HepG2 (cell line): ENCODE measurements around the gene STK11. TPM values are rescaled to one million over a fixed set of nuclear protein-coding genes. Genes with fewer than 3 reads are reported as not detected.

Experiments
- CCDC6 ChIP-seq: sonication (generic); formaldehyde crosslinking; IDR thresholded peaks from 2 replicates; pipeline ENCODE4 v1.8.1; 2022; ENCODE audit warnings: mild to moderate bottlenecking, missing genetic modification reagents, moderate library complexity
- ELF3 ChIP-seq: IDR thresholded peaks from 2 replicates; pipeline ENCODE4 v1.6.1; 2016; ENCODE audit warnings: missing genetic modification reagents, missing compliant biosample characterization
- IRX3 ChIP-seq: sonication (generic); formaldehyde crosslinking; IDR thresholded peaks from 2 replicates; pipeline ENCODE4 v1.8.1; 2023; ENCODE audit warnings: mild to moderate bottlenecking, low read depth, missing genetic modification reagents, borderline replicate concordance
- ISL2 ChIP-seq: sonication (generic); formaldehyde crosslinking; IDR thresholded peaks from 2 replicates; pipeline ENCODE4 v1.5.0; 2020; ENCODE audit warnings: missing genetic modification reagents
- MXI1 ChIP-seq: IDR thresholded peaks from 3 replicates; pipeline ENCODE4 v1.6.1; 2012; ENCODE audit warnings: low read depth, low read length, inconsistent platforms, borderline replicate concordance
- RBM39 ChIP-seq: fragments of 200-400 bp; formaldehyde crosslinking; IDR thresholded peaks from one replicate; pipeline ENCODE4 v1.6.1; 2018; ENCODE audit warnings: antibody characterized with exemption, mild to moderate bottlenecking, low read depth, low read length; ENCODE audit not compliant: poor library complexity, severe bottlenecking
- RFXANK ChIP-seq: IDR thresholded peaks from 2 replicates; pipeline ENCODE4 v1.6.1; 2016
- RXRA ChIP-seq: sonication (generic); formaldehyde crosslinking; IDR thresholded peaks from 2 replicates; pipeline ENCODE4 v1.5.1; 2020; ENCODE audit warnings: missing genetic modification reagents
- SAP130 ChIP-seq: IDR thresholded peaks from 2 replicates; pipeline ENCODE4 v1.6.1; 2016; ENCODE audit warnings: low read depth
- SSRP1 ChIP-seq: IDR thresholded peaks from 2 replicates; pipeline ENCODE4 v1.6.1; 2016; ENCODE audit warnings: control low read depth
- YY1 ChIP-seq: IDR thresholded peaks from 2 replicates; pipeline ENCODE4 v1.6.1; 2011; ENCODE audit warnings: low read length, low read depth, moderate library complexity, mild to moderate bottlenecking; ENCODE audit not compliant: insufficient read depth, insufficient replicate concordance
- ZNF713 ChIP-seq: sonication (generic); formaldehyde crosslinking; IDR thresholded peaks from 2 replicates; pipeline ENCODE4 v1.4.0; 2020; ENCODE audit warnings: mild to moderate bottlenecking, missing genetic modification reagents
- ZNF883 ChIP-seq: sonication (generic); formaldehyde crosslinking; IDR thresholded peaks from 2 replicates; pipeline ENCODE4 v1.5.1; 2020; ENCODE audit warnings: mild to moderate bottlenecking, missing genetic modification reagents; ENCODE audit errors: not compliant biosample characterization
- polyA plus RNA-seq, 8 experiments: library from polyadenylated mRNA; depleted of rRNA in 3 of 8; stranded (reverse) in 7 of 8; unstranded in 1 of 8; fragments of >200 nt; fragmentation: Illumina TruSeq in 4 of 8; extraction: Trizol in 4 of 8; gene quantifications; 2 replicates each; pipeline versions ENCODE4 v1.2.1 to v1.2.3, GENCODE V29; 2011 to 2016; ENCODE audit warnings: low read depth in 4 of 8, missing spikeins in 1 of 8, mixed read lengths in 1 of 8; ENCODE audit not compliant: insufficient read depth in 1 of 8
- total RNA-seq, 5 experiments: library from RNA; depleted of rRNA; stranded (reverse); fragments of >200 nt; fragmentation: Illumina TruSeq; extraction: Trizol; gene quantifications; 2 replicates each; pipeline ENCODE4 v1.2.3, GENCODE V29; 2016; ENCODE audit warnings: low read depth in 1 of 5
- TF ChIP-seq, protein P1 (sequence below): sonication (generic); formaldehyde crosslinking; IDR thresholded peaks from 2 replicates; pipeline ENCODE4 v1.4.0; 2020; ENCODE audit warnings: missing genetic modification reagents
- TF ChIP-seq, protein P2 (sequence below): sonication (generic); formaldehyde crosslinking; IDR thresholded peaks from 2 replicates; pipeline ENCODE4 v1.4.0; 2020; ENCODE audit warnings: mild to moderate bottlenecking, missing genetic modification reagents
- TF ChIP-seq, protein P3 (sequence below): sonication (generic); formaldehyde crosslinking; IDR thresholded peaks from 2 replicates; pipeline ENCODE4 v1.5.1; 2020; ENCODE audit warnings: mild to moderate bottlenecking, missing genetic modification reagents, moderate library complexity
- TF ChIP-seq, protein P4 (sequence below): sonication (generic); formaldehyde crosslinking; IDR thresholded peaks from 2 replicates; pipeline ENCODE4 v1.5.0; 2020; ENCODE audit warnings: mild to moderate bottlenecking, missing genetic modification reagents

Gene STK11
- total and polyA plus RNA-seq, 2 of the 13 experiments (the other 11 are each of a cell fraction or from before 2014, with no cell fraction given) = 27.5 to 43.6 TPM

DNA sequence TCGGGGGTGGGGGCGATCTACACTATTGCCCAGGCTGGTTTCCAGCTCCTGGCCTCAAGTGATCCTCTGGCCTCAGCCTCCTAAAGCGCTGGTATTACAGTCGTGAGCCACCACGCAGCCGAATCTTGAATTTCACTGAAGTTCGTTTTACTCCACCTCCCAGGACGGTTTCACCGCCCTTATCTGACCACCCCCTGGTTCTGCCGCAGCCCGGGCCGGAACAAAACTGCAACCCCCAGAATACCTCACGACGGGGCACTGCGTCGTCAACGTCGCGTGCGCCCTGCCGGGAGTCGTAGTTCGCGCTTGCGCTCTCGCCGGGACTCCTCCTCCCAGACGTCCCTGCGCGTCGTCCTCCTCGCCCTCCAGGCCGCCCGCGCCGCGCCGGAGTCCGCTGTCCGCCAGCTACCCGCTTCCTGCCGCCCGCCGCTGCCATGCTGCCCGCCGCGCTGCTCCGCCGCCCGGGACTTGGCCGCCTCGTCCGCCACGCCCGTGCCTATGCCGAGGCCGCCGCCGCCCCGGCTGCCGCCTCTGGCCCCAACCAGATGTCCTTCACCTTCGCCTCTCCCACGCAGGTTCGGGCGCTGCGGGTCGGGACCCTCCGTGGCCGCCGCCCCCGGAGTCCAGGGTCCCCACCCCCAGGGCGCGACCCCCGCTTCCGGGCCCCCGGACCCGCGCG is 36.0 kb downstream of the STK11 start, which contains the start of gene ATP5F1D (continued):
- TF ChIP-seq, protein P1, sequence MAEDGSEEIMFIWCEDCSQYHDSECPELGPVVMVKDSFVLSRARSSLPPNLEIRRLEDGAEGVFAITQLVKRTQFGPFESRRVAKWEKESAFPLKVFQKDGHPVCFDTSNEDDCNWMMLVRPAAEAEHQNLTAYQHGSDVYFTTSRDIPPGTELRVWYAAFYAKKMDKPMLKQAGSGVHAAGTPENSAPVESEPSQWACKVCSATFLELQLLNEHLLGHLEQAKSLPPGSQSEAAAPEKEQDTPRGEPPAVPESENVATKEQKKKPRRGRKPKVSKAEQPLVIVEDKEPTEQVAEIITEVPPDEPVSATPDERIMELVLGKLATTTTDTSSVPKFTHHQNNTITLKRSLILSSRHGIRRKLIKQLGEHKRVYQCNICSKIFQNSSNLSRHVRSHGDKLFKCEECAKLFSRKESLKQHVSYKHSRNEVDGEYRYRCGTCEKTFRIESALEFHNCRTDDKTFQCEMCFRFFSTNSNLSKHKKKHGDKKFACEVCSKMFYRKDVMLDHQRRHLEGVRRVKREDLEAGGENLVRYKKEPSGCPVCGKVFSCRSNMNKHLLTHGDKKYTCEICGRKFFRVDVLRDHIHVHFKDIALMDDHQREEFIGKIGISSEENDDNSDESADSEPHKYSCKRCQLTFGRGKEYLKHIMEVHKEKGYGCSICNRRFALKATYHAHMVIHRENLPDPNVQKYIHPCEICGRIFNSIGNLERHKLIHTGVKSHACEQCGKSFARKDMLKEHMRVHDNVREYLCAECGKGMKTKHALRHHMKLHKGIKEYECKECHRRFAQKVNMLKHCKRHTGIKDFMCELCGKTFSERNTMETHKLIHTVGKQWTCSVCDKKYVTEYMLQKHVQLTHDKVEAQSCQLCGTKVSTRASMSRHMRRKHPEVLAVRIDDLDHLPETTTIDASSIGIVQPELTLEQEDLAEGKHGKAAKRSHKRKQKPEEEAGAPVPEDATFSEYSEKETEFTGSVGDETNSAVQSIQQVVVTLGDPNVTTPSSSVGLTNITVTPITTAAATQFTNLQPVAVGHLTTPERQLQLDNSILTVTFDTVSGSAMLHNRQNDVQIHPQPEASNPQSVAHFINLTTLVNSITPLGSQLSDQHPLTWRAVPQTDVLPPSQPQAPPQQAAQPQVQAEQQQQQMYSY (CRISPR knock-in tag) = peak; percentile 50; the same call in 1 of the 2 replicates
- no peak for TF ChIP-seq IRX3
- TF ChIP-seq ISL2 (CRISPR knock-in tag) = peak; percentile 41; the same call in 1 of the 2 replicates
- TF ChIP-seq, protein P2, sequence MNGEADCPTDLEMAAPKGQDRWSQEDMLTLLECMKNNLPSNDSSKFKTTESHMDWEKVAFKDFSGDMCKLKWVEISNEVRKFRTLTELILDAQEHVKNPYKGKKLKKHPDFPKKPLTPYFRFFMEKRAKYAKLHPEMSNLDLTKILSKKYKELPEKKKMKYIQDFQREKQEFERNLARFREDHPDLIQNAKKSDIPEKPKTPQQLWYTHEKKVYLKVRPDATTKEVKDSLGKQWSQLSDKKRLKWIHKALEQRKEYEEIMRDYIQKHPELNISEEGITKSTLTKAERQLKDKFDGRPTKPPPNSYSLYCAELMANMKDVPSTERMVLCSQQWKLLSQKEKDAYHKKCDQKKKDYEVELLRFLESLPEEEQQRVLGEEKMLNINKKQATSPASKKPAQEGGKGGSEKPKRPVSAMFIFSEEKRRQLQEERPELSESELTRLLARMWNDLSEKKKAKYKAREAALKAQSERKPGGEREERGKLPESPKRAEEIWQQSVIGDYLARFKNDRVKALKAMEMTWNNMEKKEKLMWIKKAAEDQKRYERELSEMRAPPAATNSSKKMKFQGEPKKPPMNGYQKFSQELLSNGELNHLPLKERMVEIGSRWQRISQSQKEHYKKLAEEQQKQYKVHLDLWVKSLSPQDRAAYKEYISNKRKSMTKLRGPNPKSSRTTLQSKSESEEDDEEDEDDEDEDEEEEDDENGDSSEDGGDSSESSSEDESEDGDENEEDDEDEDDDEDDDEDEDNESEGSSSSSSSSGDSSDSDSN (CRISPR knock-in tag) = peak; percentile 49; the same call in 1 of the 2 replicates
- TF ChIP-seq ZNF713 (CRISPR knock-in tag) = 0 out of 2 replicates have a peak, but pooled peaks have one; percentile 7
- TF ChIP-seq RBM39 = no peak
- TF ChIP-seq RFXANK (CRISPR knock-in tag) = no peak
- TF ChIP-seq, protein P3, sequence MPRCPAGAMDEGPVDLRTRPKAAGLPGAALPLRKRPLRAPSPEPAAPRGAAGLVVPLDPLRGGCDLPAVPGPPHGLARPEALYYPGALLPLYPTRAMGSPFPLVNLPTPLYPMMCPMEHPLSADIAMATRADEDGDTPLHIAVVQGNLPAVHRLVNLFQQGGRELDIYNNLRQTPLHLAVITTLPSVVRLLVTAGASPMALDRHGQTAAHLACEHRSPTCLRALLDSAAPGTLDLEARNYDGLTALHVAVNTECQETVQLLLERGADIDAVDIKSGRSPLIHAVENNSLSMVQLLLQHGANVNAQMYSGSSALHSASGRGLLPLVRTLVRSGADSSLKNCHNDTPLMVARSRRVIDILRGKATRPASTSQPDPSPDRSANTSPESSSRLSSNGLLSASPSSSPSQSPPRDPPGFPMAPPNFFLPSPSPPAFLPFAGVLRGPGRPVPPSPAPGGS (CRISPR knock-in tag) = peak; percentile 61; the same call in 1 of the 2 replicates
- peak; percentile 80 for TF ChIP-seq SAP130
- TF ChIP-seq YY1 = peak; percentile 84
- TF ChIP-seq RXRA (CRISPR knock-in tag) = no peak; the same call in 1 of the 2 replicates
- TF ChIP-seq CCDC6 (CRISPR knock-in tag) = no peak
- TF ChIP-seq, protein P4, sequence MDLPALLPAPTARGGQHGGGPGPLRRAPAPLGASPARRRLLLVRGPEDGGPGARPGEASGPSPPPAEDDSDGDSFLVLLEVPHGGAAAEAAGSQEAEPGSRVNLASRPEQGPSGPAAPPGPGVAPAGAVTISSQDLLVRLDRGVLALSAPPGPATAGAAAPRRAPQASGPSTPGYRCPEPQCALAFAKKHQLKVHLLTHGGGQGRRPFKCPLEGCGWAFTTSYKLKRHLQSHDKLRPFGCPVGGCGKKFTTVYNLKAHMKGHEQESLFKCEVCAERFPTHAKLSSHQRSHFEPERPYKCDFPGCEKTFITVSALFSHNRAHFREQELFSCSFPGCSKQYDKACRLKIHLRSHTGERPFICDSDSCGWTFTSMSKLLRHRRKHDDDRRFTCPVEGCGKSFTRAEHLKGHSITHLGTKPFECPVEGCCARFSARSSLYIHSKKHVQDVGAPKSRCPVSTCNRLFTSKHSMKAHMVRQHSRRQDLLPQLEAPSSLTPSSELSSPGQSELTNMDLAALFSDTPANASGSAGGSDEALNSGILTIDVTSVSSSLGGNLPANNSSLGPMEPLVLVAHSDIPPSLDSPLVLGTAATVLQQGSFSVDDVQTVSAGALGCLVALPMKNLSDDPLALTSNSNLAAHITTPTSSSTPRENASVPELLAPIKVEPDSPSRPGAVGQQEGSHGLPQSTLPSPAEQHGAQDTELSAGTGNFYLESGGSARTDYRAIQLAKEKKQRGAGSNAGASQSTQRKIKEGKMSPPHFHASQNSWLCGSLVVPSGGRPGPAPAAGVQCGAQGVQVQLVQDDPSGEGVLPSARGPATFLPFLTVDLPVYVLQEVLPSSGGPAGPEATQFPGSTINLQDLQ = no peak
- TF ChIP-seq ZNF883 = peak; percentile 41
- TF ChIP-seq MXI1 = peak; percentile 93; the same call in 1 of the 3 replicates
- peak; percentile 32; the same call in 1 of the 2 replicates for TF ChIP-seq ELF3 (CRISPR knock-in tag)
- no peak for TF ChIP-seq SSRP1 (CRISPR knock-in tag)
